Vagina (tissue), 2 donors: ENCODE measurements around the gene FGR.

ENCODE experiments used
- CTCF ChIP-seq, 3 experiments: fragments of 450-650 bp in 2 of 3; fragments of 200-600 bp in 1 of 3; sonication (generic) in 1 of 3; IDR thresholded peaks; one replicate each; pipeline ENCODE4 v1.5.1; 2017 to 2019; ENCODE audit warnings: antibody characterized with exemption in 3 of 3, mild to moderate bottlenecking in 2 of 3, moderate library complexity in 2 of 3
- POLR2A ChIP-seq, 2 donors: fragments of 450-650 bp; IDR thresholded peaks; one replicate each; pipeline ENCODE4 v1.6.1; 2017; ENCODE audit warnings: antibody characterized with exemption in 2 of 2, mild to moderate bottlenecking in 2 of 2, moderate library complexity in 2 of 2
- POLR2AphosphoS5 ChIP-seq, 2 donors: sonication (generic); formaldehyde crosslinking; IDR thresholded peaks; one replicate each; pipeline ENCODE4 v1.9.0; 2017; ENCODE audit warnings: antibody characterized with exemption in 2 of 2, mild to moderate bottlenecking in 2 of 2, low read depth in 1 of 2; ENCODE audit not compliant: insufficient read depth in 1 of 2

GRCh38 chr1:27671964-27672749 is 37.2 kb upstream of the FGR start, which contains the start of gene IFI6:
- TF ChIP-seq POLR2AphosphoS5 (IDR thresholded peaks at IDR 0.05; ENCODE audit: insufficient read depth in 1 of 2, low read depth in 1 of 2) (peak; percentile 73 to 96), CTCF (IDR thresholded peaks at IDR 0.05) (peak in 2 of 3 experiments; percentile 31 to 41), POLR2A (IDR thresholded peaks at IDR 0.05) (no peak)
